WTC11 (cell line): ENCODE data around the gene DALRD3. TPM values are rescaled to one million over a fixed set of nuclear protein-coding genes. Genes with fewer than 3 reads are reported as not detected.

Experiments
- ATAC-seq: fragments of 200-7000 bp; cut with Tn5 transposase; 2 replicates; pipeline ENCODE4 v1.10.0; 2021; ENCODE audit warnings: mild to moderate bottlenecking, moderate library complexity
- CTCF ChIA-PET: fragments of 300-600 bp; sonication (Branson Sonifier 250); formaldehyde crosslinking; loops from one replicate; lab custom pipeline; 2021; ENCODE audit warnings: antibody characterized with exemption; lab: Charles Lee
- POLR2A ChIA-PET: fragments of 350-600 bp; sonication (Branson Sonifier 250); formaldehyde crosslinking; loops from one replicate; lab custom pipeline; 2021; ENCODE audit warnings: antibody characterized with exemption; lab: Charles Lee
- DNase-seq: peaks from one replicate; pipeline ENCODE4 v3.0.0; 2021; ENCODE audit warnings: low spot score
- H3K27ac Mint-ChIP-seq: 2 replicates; pipeline ENCODE4 v1.8.0; 2021; ENCODE audit warnings: mixed read lengths
- H3K27me3 Mint-ChIP-seq: 2 replicates; pipeline ENCODE4 v1.8.0; 2021; ENCODE audit warnings: low read depth, mild to moderate bottlenecking, moderate library complexity, mixed read lengths
- H3K36me3 Mint-ChIP-seq: 2 replicates; pipeline ENCODE4 v1.8.0; 2021; ENCODE audit warnings: mixed read lengths
- H3K4me1 Mint-ChIP-seq: 2 replicates; pipeline ENCODE4 v1.8.0; 2022; ENCODE audit warnings: mixed read lengths
- H3K4me3 Mint-ChIP-seq: 2 replicates; pipeline ENCODE4 v1.8.0; 2021; ENCODE audit warnings: mild to moderate bottlenecking, moderate library complexity, mixed read lengths
- H3K9me3 Mint-ChIP-seq: 2 replicates; pipeline ENCODE4 v1.8.0; 2021; ENCODE audit warnings: mixed read lengths
- AFF4 ChIP-seq: sonication (generic); formaldehyde crosslinking; IDR thresholded peaks from 2 replicates; pipeline ENCODE4 v1.8.1; 2023; ENCODE audit warnings: mild to moderate bottlenecking, missing genetic modification reagents, borderline replicate concordance
- ARID4B ChIP-seq: sonication (generic); formaldehyde crosslinking; IDR thresholded peaks from 2 replicates; pipeline ENCODE4 v1.8.0; 2023; ENCODE audit warnings: missing genetic modification reagents, mild to moderate bottlenecking, borderline replicate concordance
- ATF2 ChIP-seq: sonication (generic); formaldehyde crosslinking; IDR thresholded peaks from 2 replicates; pipeline ENCODE4 v1.8.1; 2022; ENCODE audit warnings: low read depth, missing genetic modification reagents, borderline replicate concordance
- ATF3 ChIP-seq: sonication (generic); formaldehyde crosslinking; conservative IDR thresholded peaks from 2 replicates; pipeline ENCODE4 v1.8.1; 2022; ENCODE audit warnings: mild to moderate bottlenecking, missing genetic modification reagents
- E2F4 ChIP-seq: sonication (generic); formaldehyde crosslinking; IDR thresholded peaks from 2 replicates; pipeline ENCODE4 v1.8.1; 2022; ENCODE audit warnings: low read depth, mild to moderate bottlenecking, moderate library complexity, missing genetic modification reagents, borderline replicate concordance
- ELF4 ChIP-seq: sonication (generic); formaldehyde crosslinking; IDR thresholded peaks from 2 replicates; pipeline ENCODE4 v1.8.1; 2022; ENCODE audit warnings: low read depth, mild to moderate bottlenecking, moderate library complexity, missing genetic modification reagents
- FOXK1 ChIP-seq: sonication (generic); formaldehyde crosslinking; IDR thresholded peaks from 2 replicates; pipeline ENCODE4 v1.8.0; 2022; ENCODE audit warnings: mild to moderate bottlenecking, moderate library complexity, missing genetic modification reagents
- HMGA2 ChIP-seq: fragments of 250-450 bp; sonication (Bioruptor Pico); IDR thresholded peaks from 2 replicates; pipeline ENCODE4 v1.4.0; 2021; ENCODE audit warnings: mild to moderate bottlenecking, moderate library complexity
- IRF2 ChIP-seq: sonication (generic); formaldehyde crosslinking; IDR thresholded peaks from 2 replicates; pipeline ENCODE4 v1.8.0; 2022; ENCODE audit warnings: low read depth, missing genetic modification reagents, borderline replicate concordance
- JUN ChIP-seq: sonication (generic); formaldehyde crosslinking; IDR thresholded peaks from 2 replicates; pipeline ENCODE4 v1.8.0; 2023; ENCODE audit warnings: mild to moderate bottlenecking, missing genetic modification reagents
- MAX ChIP-seq: sonication (generic); formaldehyde crosslinking; IDR thresholded peaks from 2 replicates; pipeline ENCODE4 v1.8.0; 2022; ENCODE audit warnings: mild to moderate bottlenecking, missing genetic modification reagents
- MYBL2 ChIP-seq: sonication (generic); formaldehyde crosslinking; IDR thresholded peaks from 2 replicates; pipeline ENCODE4 v1.8.1; 2023; ENCODE audit warnings: mild to moderate bottlenecking, moderate library complexity, missing genetic modification reagents
- NFYB ChIP-seq: sonication (generic); formaldehyde crosslinking; conservative IDR thresholded peaks from 2 replicates; pipeline ENCODE4 v1.8.0; 2022; ENCODE audit warnings: low read depth, missing genetic modification reagents
- RELA ChIP-seq: sonication (generic); formaldehyde crosslinking; IDR thresholded peaks from 2 replicates; pipeline ENCODE4 v1.8.1; 2022; ENCODE audit warnings: missing genetic modification reagents, mild to moderate bottlenecking, borderline replicate concordance
- TEAD1 ChIP-seq: sonication (generic); formaldehyde crosslinking; IDR thresholded peaks from 2 replicates; pipeline ENCODE4 v1.8.0; 2022; ENCODE audit warnings: mild to moderate bottlenecking, missing genetic modification reagents
- TEAD4 ChIP-seq: sonication (generic); formaldehyde crosslinking; IDR thresholded peaks from 2 replicates; pipeline ENCODE4 v1.8.0; 2022; ENCODE audit warnings: mild to moderate bottlenecking, missing genetic modification reagents
- USF1 ChIP-seq: sonication (generic); formaldehyde crosslinking; IDR thresholded peaks from 2 replicates; pipeline ENCODE4 v1.8.0; 2022; ENCODE audit warnings: mild to moderate bottlenecking, missing genetic modification reagents
- USF2 ChIP-seq: sonication (generic); formaldehyde crosslinking; IDR thresholded peaks from 2 replicates; pipeline ENCODE4 v1.8.1; 2023; ENCODE audit warnings: mild to moderate bottlenecking, missing genetic modification reagents, moderate library complexity
- ZMAT4 ChIP-seq: fragments of 250-450 bp; sonication (Bioruptor Pico); IDR thresholded peaks from 2 replicates; pipeline ENCODE4 v1.9.0; 2021; ENCODE audit warnings: mild to moderate bottlenecking
- ZNF317 ChIP-seq: sonication (generic); formaldehyde crosslinking; IDR thresholded peaks from 2 replicates; pipeline ENCODE4 v1.8.1; 2023; ENCODE audit warnings: low read depth, mild to moderate bottlenecking, moderate library complexity, missing genetic modification reagents, borderline replicate concordance
- ZNF423 ChIP-seq: fragments of 250-450 bp; sonication (Bioruptor Pico); IDR thresholded peaks from 2 replicates; pipeline ENCODE4 v2.1.2; 2022; ENCODE audit warnings: mild to moderate bottlenecking, moderate library complexity
- total RNA-seq: library from RNA; stranded (reverse); gene quantifications from 3 replicates; pipeline ENCODE4 v1.2.3, GENCODE V29; 2021

Gene DALRD3
- total RNA-seq, 1 experiment from 2014 or later = 41.4 TPM

- POLR2A ChIA-PET = interaction anchor here (1.4 kb wide), 1 partner anchor 22 kb away, joined by 5 read pairs; the partner anchor contains the start of gene WDR6
- no peak for ATAC-seq
- Mint-ChIP-seq H3K36me3 (peaks cover 23% of the 10 kb centered on the region), H3K27me3 (no peaks in the 10 kb centered on the region), H3K4me1 (peaks cover 12% of the 10 kb centered on the region), H3K4me3 (no peak overlapping the region), H3K27ac (0 out of 2 replicates have a peak overlapping the region, but pooled peaks have one; percentile 1), H3K9me3 (no peaks in the 10 kb centered on the region)
- no peak for DNase-seq
- CTCF ChIA-PET = interaction anchor here (0.9 to 7.6 kb wide), 3 partner anchors 21 to 109 kb away, joined by 4 to 107 read pairs (median 5); partner anchors contain the start of genes QRICH1 and WDR6
- TF ChIP-seq ATF2 = no peak
- no peak for TF ChIP-seq RELA
- no peak for TF ChIP-seq ARID4B (CRISPR knock-in tag)
- no peak for TF ChIP-seq JUN (CRISPR knock-in tag)
- TF ChIP-seq TEAD1 (CRISPR knock-in tag) = no peak
- no peak for TF ChIP-seq NFYB (CRISPR knock-in tag)
- TF ChIP-seq MYBL2 = no peak
- TF ChIP-seq ATF3 (CRISPR knock-in tag) = no peak
- no peak for TF ChIP-seq MAX (CRISPR knock-in tag)
- TF ChIP-seq ELF4 (CRISPR knock-in tag) = no peak
- TF ChIP-seq IRF2 (CRISPR knock-in tag) = no peak
Observed at GRCh38 chr3:48985831-48986376, 32.5 kb downstream of the DALRD3 start.

- H3K9me3 Mint-ChIP-seq = no peaks in the 10 kb centered on the region
- H3K4me3 Mint-ChIP-seq = no peak overlapping the region
- POLR2A ChIA-PET = interaction anchor here (0.6 kb wide), 1 partner anchor 27 kb away, joined by 4 read pairs; no protein-coding TSS in a partner anchor
- peaks cover 12% of the 10 kb centered on the region for H3K4me1 Mint-ChIP-seq
- no peak overlapping the region for H3K27ac Mint-ChIP-seq
- CTCF ChIA-PET = interaction anchor here (7.6 kb wide), 1 partner anchor 22 kb away, joined by 107 read pairs; the partner anchor contains the start of gene WDR6
- DNase-seq (no peak), ATAC-seq (no peak)
- H3K27me3 Mint-ChIP-seq = no peaks in the 10 kb centered on the region
- peaks cover 32% of the 10 kb centered on the region for H3K36me3 Mint-ChIP-seq
- TF ChIP-seq TEAD4 (CRISPR knock-in tag) (no peak), AFF4 (CRISPR knock-in tag) (no peak), ZNF317 (no peak), ZNF423 (CRISPR knock-in tag) (no peak), USF2 (CRISPR knock-in tag) (no peak), HMGA2 (CRISPR knock-in tag) (no peak), USF1 (CRISPR knock-in tag) (no peak), FOXK1 (no peak), E2F4 (CRISPR knock-in tag) (no peak), ZMAT4 (CRISPR knock-in tag) (no peak), ELF4 (CRISPR knock-in tag) (no peak)
Observed at GRCh38 chr3:48984663-48985062, 33.7 kb downstream of the DALRD3 start.
